HepG2 (cell line): ENCODE data around the gene CYB5R2. TPM values are rescaled to one million over a fixed set of nuclear protein-coding genes. Genes with fewer than 3 reads are reported as not detected.

Experiments used
- ATAC-seq: fragments of 200-7000 bp; cut with Tn5 transposase; 3 replicates; pipeline ENCODE4 v1.9.1; 2020; ENCODE audit warnings: mild to moderate bottlenecking, moderate library complexity
- BruUV-seq: library from RNA; stranded (reverse); fragments of 400-500 nt; replicated peaks from 2 replicates; lab custom pipeline; 2021; lab: Mats Ljungman, UMichigan
- CTCF ChIA-PET: fragments of 300-600 bp; formaldehyde crosslinking; extraction: SDS; loops from one replicate; lab custom pipeline; 2021; ENCODE audit warnings: low total read pairs, inconsistent platforms, low intra/inter-chr PET ratio; lab: Yijun Ruan, JAX
- POLR2A ChIA-PET: fragments of 350-600 bp; sonication (Branson Sonifier 250); formaldehyde crosslinking; loops from one replicate; lab custom pipeline; 2020; ENCODE audit warnings: antibody characterized with exemption, inconsistent platforms; lab: Yijun Ruan, JAX
- DNase-seq: peaks from one replicate; pipeline ENCODE4 v3.0.0-alpha.2; 2015; ENCODE audit warnings: low spot score
- FAIRE-seq: peaks from 3 replicates; lab custom pipeline; 2011; peaks lifted over from hg19 to GRCh38; lab: Jason Lieb, UNC
- H2AFZ ChIP-seq: one replicate; pipeline ENCODE4 v1.6.1; 2011; ENCODE audit warnings: low read length, inconsistent platforms
- H3K27ac ChIP-seq: fragments of 300-600 bp; 3 replicates; pipeline ENCODE4 v1.8.0; 2011; ENCODE audit warnings: mixed run types, mild to moderate bottlenecking, mixed read lengths, low read length, inconsistent platforms; ENCODE audit not compliant: insufficient read depth; ENCODE audit errors: extremely low read length
- H3K27me3 ChIP-seq, 2 experiments: fragments of 200-600 bp in 1 of 2; 2 replicates in 1 of 2; 3 replicates in 1 of 2; pipeline versions ENCODE4 v1.6.0 to v1.8.0; 2011; ENCODE audit warnings: low read length in 2 of 2, mild to moderate bottlenecking in 2 of 2, moderate library complexity in 2 of 2, inconsistent platforms in 1 of 2; ENCODE audit not compliant: insufficient read depth in 2 of 2, control insufficient read depth in 1 of 2
- H3K36me3 ChIP-seq, 2 experiments: fragments of 200-600 bp in 1 of 2; replicated peaks in 1 of 2; 2 replicates in 1 of 2; 3 replicates in 1 of 2; pipeline versions ENCODE4 v1.5.1 to v1.8.0; 2011; ENCODE audit warnings: low read length in 2 of 2, inconsistent platforms in 1 of 2; ENCODE audit not compliant: insufficient read depth in 2 of 2, control insufficient read depth in 1 of 2
- H3K4me1 ChIP-seq: 2 replicates; pipeline ENCODE4 v1.5.1; 2012; ENCODE audit warnings: low read length, inconsistent platforms; ENCODE audit not compliant: insufficient read depth
- H3K4me2 ChIP-seq: 2 replicates; pipeline ENCODE4 v1.6.0; 2011; ENCODE audit warnings: low read depth, low read length, inconsistent platforms
- H3K4me3 ChIP-seq, 3 experiments: fragments of 200-600 bp in 1 of 3; sonication (generic), shearing (Covaris generic) in 1 of 3; replicated peaks in 1 of 3; 2 replicates each; pipeline ENCODE4 v1.5.1; 2011 to 2016; ENCODE audit warnings: low read length in 3 of 3, inconsistent platforms in 2 of 3, low read depth in 2 of 3, mild to moderate bottlenecking in 2 of 3, control low read depth in 1 of 3, mixed read lengths in 1 of 3; ENCODE audit not compliant: insufficient read depth in 1 of 3
- H3K79me2 ChIP-seq: one replicate; pipeline ENCODE4 v1.6.1; 2011; ENCODE audit warnings: low read length, inconsistent platforms; ENCODE audit not compliant: insufficient read depth
- H3K9ac ChIP-seq: 2 replicates; pipeline ENCODE4 v1.6.0; 2011; ENCODE audit warnings: mild to moderate bottlenecking, low read depth, low read length, inconsistent platforms; ENCODE audit not compliant: insufficient read depth
- H3K9me3 ChIP-seq: 2 replicates; pipeline ENCODE4 v1.5.1; 2012; ENCODE audit warnings: mild to moderate bottlenecking, low read length
- H4K20me1 ChIP-seq: 2 replicates; pipeline ENCODE4 v1.6.0; 2011; ENCODE audit warnings: inconsistent platforms, mild to moderate bottlenecking, low read length, moderate library complexity; ENCODE audit not compliant: insufficient read depth
- ASH2L ChIP-seq: fragments of 300-600, 200-600 bp; sonication (generic); IDR thresholded peaks from 2 replicates; pipeline ENCODE4 v1.7.0; 2017; ENCODE audit warnings: low read depth, mild to moderate bottlenecking, moderate library complexity, mixed read lengths, low read length; ENCODE audit not compliant: insufficient read length
- ATAD3A ChIP-seq: sonication (generic); formaldehyde crosslinking; IDR thresholded peaks from 2 replicates; pipeline ENCODE4 v1.4.0; 2020; ENCODE audit warnings: missing genetic modification reagents
- FOXO4 ChIP-seq: sonication (generic); formaldehyde crosslinking; conservative IDR thresholded peaks from 2 replicates; pipeline ENCODE4 v1.8.1; 2023; ENCODE audit warnings: missing genetic modification reagents
- HNRNPH1 ChIP-seq: fragments of 200-400 bp; formaldehyde crosslinking; optimal IDR thresholded peaks from 2 replicates; pipeline ENCODE3; 2017; ENCODE audit warnings: mild to moderate bottlenecking, low read depth, low read length
- SKIL ChIP-seq: sonication (generic); formaldehyde crosslinking; IDR thresholded peaks from 2 replicates; pipeline ENCODE4 v1.8.0; 2022; ENCODE audit warnings: missing genetic modification reagents, mild to moderate bottlenecking, moderate library complexity, borderline replicate concordance
- STAG1 ChIP-seq: sonication (generic); formaldehyde crosslinking; IDR thresholded peaks from 2 replicates; pipeline ENCODE4 v1.4.0; 2020; ENCODE audit warnings: missing genetic modification reagents
- U2AF1 ChIP-seq: fragments of 200-400 bp; formaldehyde crosslinking; optimal IDR thresholded peaks from 2 replicates; pipeline ENCODE3; 2017; ENCODE audit warnings: mild to moderate bottlenecking, low read depth, low read length
- ZBTB21 ChIP-seq: sonication (generic); formaldehyde crosslinking; IDR thresholded peaks from 2 replicates; pipeline ENCODE4 v1.4.0; 2020; ENCODE audit warnings: missing genetic modification reagents
- ZBTB39 ChIP-seq: sonication (generic); formaldehyde crosslinking; IDR thresholded peaks from 2 replicates; pipeline ENCODE4 v1.5.0; 2020; ENCODE audit warnings: missing genetic modification reagents
- ZNF567 ChIP-seq: sonication (generic); formaldehyde crosslinking; IDR thresholded peaks from 2 replicates; pipeline ENCODE4 v1.8.1; 2023; ENCODE audit warnings: mild to moderate bottlenecking, missing genetic modification reagents, borderline replicate concordance
- ZNF598 ChIP-seq: sonication (generic); formaldehyde crosslinking; IDR thresholded peaks from 2 replicates; pipeline ENCODE4 v1.5.1; 2020; ENCODE audit warnings: mild to moderate bottlenecking, missing genetic modification reagents, borderline replicate concordance
- ZNF720 ChIP-seq: sonication (generic); formaldehyde crosslinking; IDR thresholded peaks from 2 replicates; pipeline ENCODE4 v1.4.0; 2020; ENCODE audit warnings: missing genetic modification reagents
- WGBS: methylation state at CpG from one replicate; pipeline ENCODE4 v1.1.6; 2017; ENCODE audit warnings: low lambda C conversion rate; 5-methylcytosine and 5-hydroxymethylcytosine counted together
- in situ Hi-C: cut with HindIII; loops from 2 replicates; pipeline ENCODE4 v1.10.0; 2017; ENCODE audit warnings: low pct_unique_long_range_greater_than_20kb; ENCODE audit not compliant: extremely low pct_ligation_motif_present
- intact Hi-C: fragments of 100-400 bp; cut with micrococcal nuclease; formaldehyde crosslinking; loops from one replicate; pipeline ENCODE4 v1.10.0; 2022; ENCODE audit not compliant: unreplicated experiment
- polyA plus RNA-seq, 8 experiments: library from polyadenylated mRNA; depleted of rRNA in 3 of 8; stranded (reverse) in 7 of 8; unstranded in 1 of 8; fragments of >200 nt; fragmentation: Illumina TruSeq in 4 of 8; extraction: Trizol in 4 of 8; gene quantifications; 2 replicates each; pipeline versions ENCODE4 v1.2.1 to v1.2.3, GENCODE V29; 2011 to 2016; ENCODE audit warnings: low read depth in 4 of 8, missing spikeins in 1 of 8, mixed read lengths in 1 of 8; ENCODE audit not compliant: insufficient read depth in 1 of 8
- total RNA-seq, 5 experiments: library from RNA; depleted of rRNA; stranded (reverse); fragments of >200 nt; fragmentation: Illumina TruSeq; extraction: Trizol; gene quantifications; 2 replicates each; pipeline ENCODE4 v1.2.3, GENCODE V29; 2016; ENCODE audit warnings: low read depth in 1 of 5
- TF ChIP-seq, protein P1 (sequence below): sonication (generic); formaldehyde crosslinking; IDR thresholded peaks from 2 replicates; pipeline ENCODE4 v1.8.0; 2022; ENCODE audit warnings: mild to moderate bottlenecking, missing genetic modification reagents, borderline replicate concordance
- TF ChIP-seq, protein P2 (sequence below): sonication (generic); formaldehyde crosslinking; IDR thresholded peaks from 2 replicates; pipeline ENCODE4 v1.5.1; 2020; ENCODE audit warnings: missing genetic modification reagents, mild to moderate bottlenecking, borderline replicate concordance

The CYB5R2 gene
- total and polyA plus RNA-seq, 2 of the 13 experiments (the other 11 are each of a cell fraction or from before 2014, with no cell fraction given): 0.40 to 0.51 TPM

DNA sequence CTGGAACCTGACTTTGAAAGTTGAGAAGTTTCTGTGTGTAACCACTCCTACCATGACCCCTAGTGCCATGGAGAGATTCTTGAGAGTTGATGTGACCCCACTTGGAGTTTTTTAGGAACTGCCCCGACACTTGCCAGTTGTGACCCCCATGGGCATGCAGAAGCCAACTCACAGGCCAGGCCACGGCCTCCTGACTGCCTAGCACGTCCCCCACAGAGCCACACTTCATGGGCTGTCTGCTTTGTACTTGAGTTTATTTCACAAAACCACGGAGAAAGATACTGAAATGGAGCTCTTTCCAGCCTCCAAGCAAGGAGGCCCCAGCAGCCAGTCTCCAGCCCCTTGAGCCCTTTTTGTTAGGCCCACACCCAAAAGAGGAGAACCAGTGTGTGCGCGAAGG lies 8.4 kb downstream of the CYB5R2 start:
- Histone ChIP-seq H3K27me3 (no peaks in the 10 kb centered on the region), H3K36me3 (no peaks in the 10 kb centered on the region; a peak in 1 of 5 replicates), H3K9me3 (no peaks in the 10 kb centered on the region), H4K20me1 (no peaks in the 10 kb centered on the region), H3K9ac (no peak overlapping the region), H3K27ac (no peak overlapping the region), H3K4me1 (0 out of 2 replicates have a peak, but pooled peaks cover 8% of the 10 kb centered on the region), H3K4me2 (no peak overlapping the region), H3K79me2 (no peaks in the 10 kb centered on the region), H2AFZ (no peak overlapping the region), H3K4me3 (no peak overlapping the region)
- intact Hi-C loops: loop anchor here (1.0 to 2.0 kb wide), 4 partner anchors 93 to 312 kb away; partner anchors contain the start of gene PPFIBP2
- no peak for ATAC-seq
- DNase-seq: no peak
- BruUV-seq: no TSS peak
- POLR2A ChIA-PET: interaction anchor here (1.9 kb wide), 1 partner anchor 93 kb away, joined by 10 read pairs; no protein-coding TSS in a partner anchor
- WGBS: 78% methylated on average over 6 of the region's 6 CpGs
- no peak for FAIRE-seq
- in situ Hi-C loops: no loop called here
- CTCF ChIA-PET: interaction anchor here (1.3 to 2.6 kb wide), 3 partner anchors 93 to 312 kb away, joined by 3 to 27 read pairs (median 7); no protein-coding TSS in a partner anchor
- TF ChIP-seq ZBTB21 (CRISPR knock-in tag) (no peak), U2AF1 (no peak), ZBTB39 (CRISPR knock-in tag) (no peak), ATAD3A (CRISPR knock-in tag) (no peak), HNRNPH1 (no peak), STAG1 (CRISPR knock-in tag) (no peak), ZNF720 (CRISPR knock-in tag) (no peak), ZNF567 (no peak), FOXO4 (CRISPR knock-in tag) (no peak), ASH2L (no peak), SKIL (CRISPR knock-in tag) (no peak), ZNF598 (CRISPR knock-in tag) (no peak)
- TF ChIP-seq, protein P1, sequence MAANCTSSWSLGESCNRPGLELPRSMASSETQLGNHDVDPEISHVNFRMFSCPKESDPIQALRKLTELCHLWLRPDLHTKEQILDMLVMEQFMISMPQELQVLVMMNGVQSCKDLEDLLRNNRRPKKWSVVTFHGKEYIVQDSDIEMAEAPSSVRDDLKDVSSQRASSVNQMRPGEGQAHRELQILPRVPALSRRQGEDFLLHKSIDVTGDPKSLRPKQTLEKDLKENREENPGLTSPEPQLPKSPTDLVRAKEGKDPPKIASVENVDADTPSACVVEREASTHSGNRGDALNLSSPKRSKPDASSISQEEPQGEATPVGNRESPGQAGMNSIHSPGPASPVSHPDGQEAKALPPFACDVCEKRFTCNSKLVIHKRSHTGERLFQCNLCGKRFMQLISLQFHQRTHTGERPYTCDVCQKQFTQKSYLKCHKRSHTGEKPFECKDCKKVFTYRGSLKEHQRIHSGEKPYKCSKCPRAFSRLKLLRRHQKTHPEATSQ (CRISPR knock-in tag): no peak
- TF ChIP-seq, protein P2, sequence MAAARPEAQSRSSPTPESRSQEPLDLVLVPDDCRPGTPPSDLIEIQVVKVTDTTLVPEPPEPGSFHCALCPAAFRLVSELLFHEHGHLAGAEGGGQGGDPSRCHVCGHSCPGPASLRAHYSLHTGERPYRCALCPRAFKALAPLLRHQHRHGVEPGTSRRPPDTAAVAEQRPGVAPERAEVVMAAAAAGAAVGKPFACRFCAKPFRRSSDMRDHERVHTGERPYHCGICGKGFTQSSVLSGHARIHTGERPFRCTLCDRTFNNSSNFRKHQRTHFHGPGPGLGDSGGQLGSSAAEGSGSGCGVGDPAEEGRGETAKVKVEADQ: no peak
